Panc1 (cell line): Measurements from ENCODE around the gene ACOX3. TPM values are rescaled to one million over a fixed set of nuclear protein-coding genes. Genes with fewer than 3 reads are reported as not detected.

Experiments
- ATAC-seq: fragments of 200-7000 bp; cut with Tn5 transposase; 2 replicates; pipeline ENCODE4 v1.9.1; 2020; ENCODE audit warnings: mild to moderate bottlenecking, moderate library complexity
- BruUV-seq: library from RNA; stranded (reverse); fragments of 400-500 nt; replicated peaks from 2 replicates; lab custom pipeline; 2021; lab: Mats Ljungman, UMichigan
- CTCF ChIA-PET: fragments of 300-600 bp; sonication (Branson Sonifier 250); formaldehyde crosslinking; loops from one replicate; lab custom pipeline; 2022; ENCODE audit warnings: antibody characterized with exemption; lab: Charles Lee
- POLR2A ChIA-PET: fragments of 300-600 bp; sonication (Branson Sonifier 250); formaldehyde crosslinking; loops from one replicate; lab custom pipeline; 2022; ENCODE audit warnings: antibody characterized with exemption; lab: Charles Lee
- DNase-seq: peaks from one replicate; pipeline ENCODE4 v3.0.0-alpha.2; 2010; ENCODE audit warnings: low read depth, low spot score
- H3K27ac ChIP-seq: 2 replicates; pipeline ENCODE4 v1.5.1; 2011; ENCODE audit warnings: mild to moderate bottlenecking, low read length, inconsistent platforms
- H3K27me3 ChIP-seq: fragments of 200-500 bp; sonication (Bioruptor generic); 2 replicates; pipeline ENCODE4 v1.6.0; 2014; ENCODE audit warnings: low read length, inconsistent platforms; ENCODE audit not compliant: control insufficient read depth, insufficient read depth
- H3K36me3 ChIP-seq: fragments of 200-500 bp; sonication (Bioruptor generic); 2 replicates; pipeline ENCODE4 v1.5.1; 2014; ENCODE audit warnings: inconsistent platforms, mild to moderate bottlenecking, low read length, moderate library complexity; ENCODE audit not compliant: control insufficient read depth, insufficient read depth
- H3K4me1 ChIP-seq: 2 replicates; pipeline ENCODE4 v1.5.1; 2011; ENCODE audit warnings: inconsistent platforms, mild to moderate bottlenecking, low read length, moderate library complexity; ENCODE audit not compliant: control insufficient read depth, insufficient read depth
- H3K4me3 ChIP-seq, 2 experiments: 2 replicates each; pipeline ENCODE4 v1.5.1; 2011 to 2012; ENCODE audit warnings: low read depth in 2 of 2, low read length in 2 of 2, mild to moderate bottlenecking in 2 of 2, inconsistent platforms in 1 of 2, moderate library complexity in 1 of 2
- H3K9me3 ChIP-seq: fragments of 200-500 bp; sonication (Bioruptor generic); 2 replicates; pipeline ENCODE4 v1.5.1; 2014; ENCODE audit warnings: low read depth, mild to moderate bottlenecking, inconsistent platforms, low read length, moderate library complexity; ENCODE audit not compliant: control insufficient read depth, insufficient read depth
- CTCF ChIP-seq: fragments of 450-650 bp; IDR thresholded peaks from 2 replicates; pipeline ENCODE4 v1.5.1; 2017; ENCODE audit warnings: mild to moderate bottlenecking
- POLR2AphosphoS5 ChIP-seq: IDR thresholded peaks from 2 replicates; pipeline ENCODE4 v1.6.1; 2012; ENCODE audit warnings: mild to moderate bottlenecking, low read depth, low read length, moderate library complexity
- REST ChIP-seq, 2 experiments: IDR thresholded peaks; 2 replicates each; pipeline ENCODE4 v1.6.1; 2011 to 2012; ENCODE audit warnings: low read depth in 2 of 2, control low read depth in 1 of 2, low read length in 1 of 2, mild to moderate bottlenecking in 1 of 2, moderate library complexity in 1 of 2; ENCODE audit not compliant: insufficient read depth in 1 of 2
- SIN3A ChIP-seq: IDR thresholded peaks from 2 replicates; pipeline ENCODE4 v1.6.1; 2012; ENCODE audit warnings: low read depth, mild to moderate bottlenecking, low read length, moderate library complexity, borderline replicate concordance; ENCODE audit not compliant: insufficient read depth
- TCF7L2 ChIP-seq: IDR thresholded peaks from 2 replicates; pipeline ENCODE4 v1.6.1; 2011; ENCODE audit warnings: mild to moderate bottlenecking, low read depth, low read length, inconsistent platforms
- in situ Hi-C: cut with HindIII; loops from 2 replicates; pipeline ENCODE4 v1.10.0; 2016; ENCODE audit warnings: low sequenced_read_pairs, low pct_unique_long_range_greater_than_20kb
- intact Hi-C: fragments of 100-400 bp; cut with micrococcal nuclease; formaldehyde crosslinking; loops from one replicate; pipeline ENCODE4 v1.10.0; 2022; ENCODE audit not compliant: unreplicated experiment
- total RNA-seq: library from RNA; stranded (reverse); gene quantifications from one replicate; pipeline ENCODE4 v1.2.1, GENCODE V29; 2021; ENCODE audit not compliant: unreplicated experiment

The ACOX3 gene
- total RNA-seq, 1 experiment from 2014 or later, result 15.4 TPM

GRCh38 chr4:8385611-8386010 lies 54.9 kb downstream of the ACOX3 start:
- Histone ChIP-seq H3K4me3 (no peak overlapping the region), H3K27me3 (no peaks in the 10 kb centered on the region), H3K36me3 (no peaks in the 10 kb centered on the region), H3K4me1 (no peaks in the 10 kb centered on the region), H3K27ac (no peak overlapping the region), H3K9me3 (no peaks in the 10 kb centered on the region)
- in situ Hi-C loops, result no loop called here
- CTCF ChIA-PET, result no interaction called here
- TF ChIP-seq REST (IDR thresholded peaks at IDR 0.05; ENCODE audit: insufficient read depth in 1 of 2, low read depth in 2 of 2, low read length in 1 of 2), result no peak
- no peak for TF ChIP-seq POLR2AphosphoS5
- TF ChIP-seq SIN3A, result no peak
- no peak for TF ChIP-seq CTCF
- intact Hi-C loops, result no loop called here
- POLR2A ChIA-PET, result no interaction called here
- no peak for DNase-seq
- no peak for ATAC-seq
- BruUV-seq, result no TSS peak

- H3K4me1 ChIP-seq, result no peaks in the 10 kb centered on the region
- no peaks in the 10 kb centered on the region for H3K27me3 ChIP-seq
- DNase-seq (no peak), ATAC-seq (no peak)
- H3K9me3 ChIP-seq, result no peaks in the 10 kb centered on the region
- intact Hi-C loops (no loop called here), in situ Hi-C loops (no loop called here)
- TF ChIP-seq REST (IDR thresholded peaks at IDR 0.05; ENCODE audit: insufficient read depth in 1 of 2, low read depth in 2 of 2, low read length in 1 of 2) (no peak), SIN3A (no peak), TCF7L2 (no peak), POLR2AphosphoS5 (no peak), CTCF (no peak)
- POLR2A ChIA-PET, result no interaction called here
- H3K36me3 ChIP-seq, result no peaks in the 10 kb centered on the region
- CTCF ChIA-PET, result no interaction called here
- no peak overlapping the region for H3K27ac ChIP-seq
- no peak overlapping the region for H3K4me3 ChIP-seq
- no TSS peak for BruUV-seq
Observed at GRCh38 chr4:8385106-8385505, 55.4 kb downstream of the ACOX3 start.
